Measurements from ENCODE around the gene ADGRG1. TPM values are rescaled to one million over a fixed set of nuclear protein-coding genes. Genes with fewer than 3 reads are reported as not detected.

ADGRG1 gene
- total RNA-seq, 1 donor from 2014 or later, result 13.9 TPM

- H3K27ac ChIP-seq (ENCODE audit: low read depth, low read length), result no peak overlapping the region
- no peaks in the 10 kb centered on the region for H3K36me3 ChIP-seq (ENCODE audit: insufficient read depth, low read length)
- H4K20me1 ChIP-seq (ENCODE audit: insufficient read depth, low read length), result no peaks in the 10 kb centered on the region
- DNase-seq (ENCODE audit: low read depth) (no peak), FAIRE-seq (no peak)
- no peaks in the 10 kb centered on the region for H3K79me2 ChIP-seq (ENCODE audit: insufficient read depth, low read length)
- H3K4me1 ChIP-seq (ENCODE audit: insufficient read depth, low read length), result no peaks in the 10 kb centered on the region
- H3K27me3 Mint-ChIP-seq (ENCODE audit: low read depth, unreplicated experiment), result peaks cover 36% of the 10 kb centered on the region
- no peaks in the 10 kb centered on the region for H3K36me3 Mint-ChIP-seq (ENCODE audit: low read depth, unreplicated experiment)
- no peak overlapping the region for H3K27ac Mint-ChIP-seq (ENCODE audit: unreplicated experiment)
- no peak overlapping the region for H3K4me3 ChIP-seq (ENCODE audit: insufficient read depth, low read depth, low read length)
- TF ChIP-seq CTCF (IDR thresholded peaks at IDR 0.05; ENCODE audit: insufficient read depth, low read depth, low read length) (no peak), EZH2 (IDR thresholded peaks at IDR 0.05; ENCODE audit: insufficient read depth, low read length) (no peak)
- H3K4me3 Mint-ChIP-seq (ENCODE audit: unreplicated experiment), result no peak overlapping the region
- no peak overlapping the region for H3K4me2 ChIP-seq (ENCODE audit: low read length)
- no peak overlapping the region for H3K9ac ChIP-seq (ENCODE audit: low read length)
- no peak overlapping the region for H2AFZ ChIP-seq (ENCODE audit: low read depth, low read length)
- no peaks in the 10 kb centered on the region for H3K9me3 ChIP-seq (ENCODE audit: insufficient read depth, low read depth, low read length)
- H3K4me1 Mint-ChIP-seq (ENCODE audit: low read depth, unreplicated experiment), result no peaks in the 10 kb centered on the region
- peaks cover 9% of the 10 kb centered on the region for H3K9me3 Mint-ChIP-seq (ENCODE audit: unreplicated experiment)
- peaks cover 4% of the 10 kb centered on the region for H3K27me3 ChIP-seq (ENCODE audit: insufficient read depth, low read length)
Observed at GRCh38 chr16:57681950-57682728, 53.7 kb downstream of the ADGRG1 start.

DNA sequence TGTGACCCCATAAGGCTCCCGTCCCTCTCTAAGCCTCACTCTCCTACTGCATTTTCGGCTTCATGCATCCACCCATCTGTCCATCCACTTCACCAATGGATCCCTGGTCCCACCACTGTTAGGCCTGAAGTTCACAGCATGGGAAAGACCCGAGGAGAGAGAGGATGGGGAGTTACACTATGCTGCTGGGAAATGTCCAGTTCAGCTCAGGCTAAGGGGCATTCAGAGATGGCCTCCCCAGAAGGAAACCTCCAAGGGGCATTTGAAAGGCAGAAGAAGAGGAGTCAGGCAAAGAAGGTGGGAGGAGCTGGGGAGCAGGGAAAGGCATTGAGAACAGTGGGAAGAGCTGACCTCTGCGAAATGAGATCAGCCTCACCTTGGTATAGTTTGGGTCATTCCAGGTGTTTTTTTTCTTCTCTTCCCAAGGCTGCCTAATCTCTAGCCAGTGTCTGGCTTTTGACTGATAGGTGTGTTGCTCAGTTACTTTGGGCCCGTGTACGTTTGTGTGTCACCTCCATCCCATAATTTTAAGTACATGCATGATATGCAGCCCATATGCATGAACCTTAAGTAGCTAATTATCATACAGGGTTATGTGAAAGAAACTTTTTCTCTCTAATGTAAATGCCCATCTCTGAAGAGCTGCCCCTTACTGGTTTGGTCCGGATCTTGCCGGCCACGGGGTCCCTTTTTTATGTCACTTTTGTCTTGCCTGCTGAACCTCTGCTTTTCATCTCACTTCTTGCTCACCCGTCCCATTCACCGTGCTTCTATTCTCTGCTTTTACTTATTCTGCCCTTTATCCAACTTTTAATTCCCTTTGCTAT lies 54.6 kb downstream of the ADGRG1 start:
- Histone ChIP-seq H2AFZ (ENCODE audit: low read depth, low read length) (no peak overlapping the region), H3K4me3 (ENCODE audit: insufficient read depth, low read depth, low read length) (no peak overlapping the region), H3K27me3 (ENCODE audit: insufficient read depth, low read length) (peaks cover 4% of the 10 kb centered on the region), H3K9ac (ENCODE audit: low read length) (no peak overlapping the region), H3K4me2 (ENCODE audit: low read length) (no peak overlapping the region), H3K27ac (ENCODE audit: low read depth, low read length) (no peak overlapping the region), H3K9me3 (ENCODE audit: insufficient read depth, low read depth, low read length) (no peaks in the 10 kb centered on the region), H3K36me3 (ENCODE audit: insufficient read depth, low read length) (no peaks in the 10 kb centered on the region), H4K20me1 (ENCODE audit: insufficient read depth, low read length) (no peaks in the 10 kb centered on the region), H3K4me1 (ENCODE audit: insufficient read depth, low read length) (no peaks in the 10 kb centered on the region), H3K79me2 (ENCODE audit: insufficient read depth, low read length) (no peaks in the 10 kb centered on the region)
- DNase-seq (ENCODE audit: low read depth) (no peak), FAIRE-seq (no peak)
- Mint-ChIP-seq H3K4me3 (ENCODE audit: unreplicated experiment) (no peak overlapping the region), H3K27ac (ENCODE audit: unreplicated experiment) (no peak overlapping the region), H3K27me3 (ENCODE audit: low read depth, unreplicated experiment) (peaks cover 45% of the 10 kb centered on the region), H3K9me3 (ENCODE audit: unreplicated experiment) (peaks cover 9% of the 10 kb centered on the region), H3K36me3 (ENCODE audit: low read depth, unreplicated experiment) (no peaks in the 10 kb centered on the region), H3K4me1 (ENCODE audit: low read depth, unreplicated experiment) (no peaks in the 10 kb centered on the region)
- TF ChIP-seq EZH2 (IDR thresholded peaks at IDR 0.05; ENCODE audit: insufficient read depth, low read length) (no peak), CTCF (IDR thresholded peaks at IDR 0.05; ENCODE audit: insufficient read depth, low read depth, low read length) (no peak)
